Measurements from ENCODE around the gene SRPK2.
"Not testable (repeated sequence)": the region's sequence is repeated elsewhere in the genome, so short reads cannot be mapped to it uniquely, and the experiment has no call there.

The SRPK2 gene

GRCh38 chr7:105215182-105215581 is 173.5 kb downstream of the SRPK2 start:
- no peak for DNase-seq

GRCh38 chr7:105213611-105214010 is 175.1 kb downstream of the SRPK2 start:
- no peak for DNase-seq

- no peak for DNase-seq
These were observed 176.5 kb downstream of the SRPK2 start for GRCh38 chr7:105212212-105212611.

GRCh38 chr7:105210721-105211205 is 178.0 kb downstream of the SRPK2 start:
- DNase-seq = no peak

- no peak for DNase-seq
These were observed 178.9 kb downstream of the SRPK2 start for GRCh38 chr7:105209870-105210269.

GRCh38 chr7:105209433-105209832 is 179.3 kb downstream of the SRPK2 start:
- no peak for DNase-seq

GRCh38 chr7:105206985-105207384 is 181.7 kb downstream of the SRPK2 start:
- DNase-seq = no peak

- no peak for DNase-seq
These were observed 183.0 kb downstream of the SRPK2 start for GRCh38 chr7:105205592-105206237.

- DNase-seq = no peak
These were observed 183.8 kb downstream of the SRPK2 start for GRCh38 chr7:105204953-105205352.

GRCh38 chr7:105204520-105204919 is 184.2 kb downstream of the SRPK2 start:
- DNase-seq = no peak

GRCh38 chr7:105202616-105203015 is 186.1 kb downstream of the SRPK2 start:
- peak; percentile 28 for DNase-seq

- no peak for DNase-seq
These were observed 189.3 kb downstream of the SRPK2 start for GRCh38 chr7:105199386-105199785.

- no peak for DNase-seq
These were observed 190.5 kb downstream of the SRPK2 start for GRCh38 chr7:105198223-105198622.

- DNase-seq = no peak
These were observed 192.2 kb downstream of the SRPK2 start for GRCh38 chr7:105196473-105196872.

- no peak for DNase-seq
These were observed 192.8 kb downstream of the SRPK2 start for GRCh38 chr7:105195891-105196290.

GRCh38 chr7:105194959-105195358 is 193.8 kb downstream of the SRPK2 start:
- DNase-seq = not testable (repeated sequence)

GRCh38 chr7:105191331-105191730 is 197.4 kb downstream of the SRPK2 start:
- DNase-seq = no peak

GRCh38 chr7:105189859-105190492 is 198.7 kb downstream of the SRPK2 start:
- DNase-seq = no peak

- DNase-seq = no peak
These were observed 200.5 kb downstream of the SRPK2 start for GRCh38 chr7:105188201-105188600.

GRCh38 chr7:105187302-105188169 is 201.2 kb downstream of the SRPK2 start:
- no peak for DNase-seq

- DNase-seq = no peak
These were observed 203.3 kb downstream of the SRPK2 start for GRCh38 chr7:105185290-105186010.

GRCh38 chr7:105180002-105180401 is 208.7 kb downstream of the SRPK2 start:
- DNase-seq = no peak

Measured in NCI-H1417 treated with DMSO at 0.1 percent for 48 hours (cell line).